ENCODE results near the gene ACE.

Gene ACE

DNA sequence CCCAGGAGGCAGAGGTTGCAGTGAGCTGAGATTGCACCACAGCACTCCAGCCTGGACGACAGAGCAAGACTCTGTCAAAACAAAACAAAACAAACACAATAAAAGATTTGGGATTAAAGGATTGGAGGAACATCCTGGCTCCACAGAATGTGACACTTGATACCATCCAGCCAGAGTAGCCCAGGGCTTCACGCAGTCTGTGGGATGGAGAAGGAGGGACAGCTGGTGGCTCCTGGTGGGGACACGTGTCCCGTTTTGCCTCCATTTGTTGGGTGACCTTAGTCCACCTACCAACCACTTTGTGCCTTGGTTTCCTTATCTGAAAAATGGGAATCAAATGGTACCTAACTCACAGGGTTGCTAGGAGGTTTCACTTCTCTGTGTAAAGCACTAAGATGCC is 18.4 kb upstream of the ACE start (continued):
- TF ChIP-seq ZFHX2 (tag by site-specific recombination; conservative IDR thresholded peaks at IDR 0.05) (0 out of 2 replicates have a peak, but pooled peaks have one; percentile 46), ZBTB17 (tag by site-specific recombination; IDR thresholded peaks at IDR 0.05) (peak; percentile 26; the same call in 1 of the 2 replicates)

GRCh38 chr17:63460018-63460417 is 16.8 kb upstream of the ACE start:
- H3K27ac ChIP-seq (ENCODE audit: extremely low read depth, low read depth, low read length), result no peak overlapping the region
- POLR2A ChIA-PET, result no interaction called here
- CTCF ChIA-PET, result interaction anchor here (3.9 kb wide), 1 partner anchor 19 kb away, joined by 27 read pairs; no protein-coding TSS in a partner anchor
- no peak overlapping the region for H3K4me3 ChIP-seq (ENCODE audit: low read depth, low read length)
- H3K9me3 ChIP-seq (ENCODE audit: control insufficient read depth, insufficient read depth, low read depth, low read length), result no peaks in the 10 kb centered on the region
- no peaks in the 10 kb centered on the region for H3K4me1 ChIP-seq (ENCODE audit: control insufficient read depth, insufficient read depth, low read length)
- H3K36me3 ChIP-seq (ENCODE audit: control insufficient read depth in 2 of 2, insufficient read depth in 1 of 2, low read length in 2 of 2), result no peaks in the 10 kb centered on the region
- TF ChIP-seq, protein P1, sequence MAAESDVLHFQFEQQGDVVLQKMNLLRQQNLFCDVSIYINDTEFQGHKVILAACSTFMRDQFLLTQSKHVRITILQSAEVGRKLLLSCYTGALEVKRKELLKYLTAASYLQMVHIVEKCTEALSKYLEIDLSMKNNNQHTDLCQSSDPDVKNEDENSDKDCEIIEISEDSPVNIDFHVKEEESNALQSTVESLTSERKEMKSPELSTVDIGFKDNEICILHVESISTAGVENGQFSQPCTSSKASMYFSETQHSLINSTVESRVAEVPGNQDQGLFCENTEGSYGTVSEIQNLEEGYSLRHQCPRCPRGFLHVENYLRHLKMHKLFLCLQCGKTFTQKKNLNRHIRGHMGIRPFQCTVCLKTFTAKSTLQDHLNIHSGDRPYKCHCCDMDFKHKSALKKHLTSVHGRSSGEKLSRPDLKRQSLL (tag by site-specific recombination; IDR thresholded peaks at IDR 0.05), result no peak
- TF ChIP-seq ZNF76 (tag by site-specific recombination; IDR thresholded peaks at IDR 0.05; ENCODE audit: borderline replicate concordance, low read depth) (no peak), IKZF3 (tag by site-specific recombination; IDR thresholded peaks at IDR 0.05) (no peak), ZNF629 (tag by site-specific recombination; IDR thresholded peaks at IDR 0.05) (no peak), ZNF157 (tag by site-specific recombination; IDR thresholded peaks at IDR 0.05) (no peak), ZIC2 (tag by site-specific recombination; IDR thresholded peaks at IDR 0.05) (no peak), ZNF391 (tag by site-specific recombination; IDR thresholded peaks at IDR 0.05; ENCODE audit: borderline replicate concordance, low read depth) (no peak), ZNF660 (tag by site-specific recombination; IDR thresholded peaks at IDR 0.05) (no peak), ZNF138 (tag by site-specific recombination; IDR thresholded peaks at IDR 0.05; ENCODE audit: borderline replicate concordance) (no peak), ZNF664 (tag by site-specific recombination; IDR thresholded peaks at IDR 0.05) (no peak), REST (tag by site-specific recombination; IDR thresholded peaks at IDR 0.05) (no peak), ZNF707 (tag by site-specific recombination; IDR thresholded peaks at IDR 0.05) (no peak), ZNF202 (tag by site-specific recombination; IDR thresholded peaks at IDR 0.05; ENCODE audit: borderline replicate concordance) (no peak)
- TF ChIP-seq, protein P2, sequence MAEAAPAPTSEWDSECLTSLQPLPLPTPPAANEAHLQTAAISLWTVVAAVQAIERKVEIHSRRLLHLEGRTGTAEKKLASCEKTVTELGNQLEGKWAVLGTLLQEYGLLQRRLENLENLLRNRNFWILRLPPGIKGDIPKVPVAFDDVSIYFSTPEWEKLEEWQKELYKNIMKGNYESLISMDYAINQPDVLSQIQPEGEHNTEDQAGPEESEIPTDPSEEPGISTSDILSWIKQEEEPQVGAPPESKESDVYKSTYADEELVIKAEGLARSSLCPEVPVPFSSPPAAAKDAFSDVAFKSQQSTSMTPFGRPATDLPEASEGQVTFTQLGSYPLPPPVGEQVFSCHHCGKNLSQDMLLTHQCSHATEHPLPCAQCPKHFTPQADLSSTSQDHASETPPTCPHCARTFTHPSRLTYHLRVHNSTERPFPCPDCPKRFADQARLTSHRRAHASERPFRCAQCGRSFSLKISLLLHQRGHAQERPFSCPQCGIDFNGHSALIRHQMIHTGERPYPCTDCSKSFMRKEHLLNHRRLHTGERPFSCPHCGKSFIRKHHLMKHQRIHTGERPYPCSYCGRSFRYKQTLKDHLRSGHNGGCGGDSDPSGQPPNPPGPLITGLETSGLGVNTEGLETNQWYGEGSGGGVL (tag by site-specific recombination; IDR thresholded peaks at IDR 0.05), result no peak

DNA sequence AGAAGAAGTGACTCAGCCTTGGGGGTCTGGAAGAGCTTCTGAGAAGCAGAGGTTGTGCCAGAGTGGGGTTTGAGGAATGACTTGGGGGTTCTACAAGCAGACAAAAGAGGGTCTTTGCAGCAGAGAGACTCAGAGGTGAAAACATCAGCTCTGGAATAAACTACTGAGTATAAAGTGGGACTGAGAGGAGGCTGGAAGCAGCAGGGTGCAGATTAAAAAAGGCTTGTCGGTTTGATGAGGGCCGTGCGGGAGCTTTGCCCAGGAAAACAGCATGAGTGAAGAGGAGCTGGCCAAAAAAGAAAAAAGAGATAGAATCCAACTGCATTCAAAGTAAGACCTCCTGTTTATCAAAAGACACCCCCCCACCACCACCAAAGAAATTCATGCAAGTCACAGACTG is 13.1 kb upstream of the ACE start:
- no peak overlapping the region for H3K27ac ChIP-seq (ENCODE audit: extremely low read depth, low read depth, low read length)
- H3K36me3 ChIP-seq (ENCODE audit: control insufficient read depth in 2 of 2, insufficient read depth in 1 of 2, low read length in 2 of 2), result no peaks in the 10 kb centered on the region
- H3K4me1 ChIP-seq (ENCODE audit: control insufficient read depth, insufficient read depth, low read length), result no peaks in the 10 kb centered on the region
- no peak overlapping the region for H3K4me3 ChIP-seq (ENCODE audit: low read depth, low read length)
- ChIA-PET POLR2A (no interaction called here), CTCF (interaction anchor here (1.5 kb wide), 1 partner anchor 10 kb away, joined by 3 read pairs; no protein-coding TSS in a partner anchor)
- TF ChIP-seq ZNF548 (tag by site-specific recombination; IDR thresholded peaks at IDR 0.05) (no peak), TCF7L2 (IDR thresholded peaks at IDR 0.05; ENCODE audit: borderline replicate concordance, low read depth, low read length) (no peak), SP3 (tag by site-specific recombination; IDR thresholded peaks at IDR 0.05) (no peak), RBAK (tag by site-specific recombination; IDR thresholded peaks at IDR 0.05) (no peak), ZNF366 (tag by site-specific recombination; conservative IDR thresholded peaks at IDR 0.05) (no peak), GLIS1 (tag by site-specific recombination; IDR thresholded peaks at IDR 0.05) (no peak), ZNF19 (tag by site-specific recombination; IDR thresholded peaks at IDR 0.05; ENCODE audit: low read depth) (no peak), ATF2 (tag by site-specific recombination; IDR thresholded peaks at IDR 0.05; ENCODE audit: low read depth) (no peak), MEIS1 (CRISPR knock-in tag; IDR thresholded peaks at IDR 0.05; ENCODE audit: borderline replicate concordance) (no peak)
- no peaks in the 10 kb centered on the region for H3K9me3 ChIP-seq (ENCODE audit: control insufficient read depth, insufficient read depth, low read depth, low read length)

Measured in HEK293 (cell line).